ENCODE measurements around the gene BRF1. TPM values are rescaled to one million over a fixed set of nuclear protein-coding genes. Genes with fewer than 3 reads are reported as not detected.

Gene BRF1
- total and polyA plus RNA-seq, 2 experiments from 2014 or later, result 23.6 to 35.9 TPM

GRCh38 chr14:105241641-105242040 lies 59.2 kb downstream of the BRF1 start:
- H3K27me3 ChIP-seq, result no peaks in the 10 kb centered on the region
- H3K36me3 ChIP-seq (replicated peaks; ENCODE audit: insufficient read depth, low read depth), result no peaks in the 10 kb centered on the region
- H3K9me2 ChIP-seq (replicated peaks; ENCODE audit: insufficient read depth), result no peaks in the 10 kb centered on the region
- DNase-seq (ENCODE audit: low spot score), result no peak
- 94% methylated on average over 18 of the region's 19 CpGs for WGBS (ENCODE audit: low lambda C conversion rate, missing lambda C conversion rate)
- no peak overlapping the region for H3K27ac ChIP-seq
- TF ChIP-seq EZH2phosphoT487 (IDR thresholded peaks at IDR 0.05; ENCODE audit: low read depth, severe bottlenecking, unreplicated experiment) (no peak), CTCF (IDR thresholded peaks at IDR 0.05; ENCODE audit: poor library complexity) (no peak), EZH2 (IDR thresholded peaks at IDR 0.05; ENCODE audit: borderline replicate concordance) (no peak)
- H3K4me1 ChIP-seq (ENCODE audit: insufficient read depth), result no peaks in the 10 kb centered on the region
- no peak overlapping the region for H3K4me2 ChIP-seq
- H3K4me3 ChIP-seq, result no peak overlapping the region
- no peak overlapping the region for H2AFZ ChIP-seq
- H3K79me2 ChIP-seq, result peaks cover 52% of the 10 kb centered on the region
- no peaks in the 10 kb centered on the region for H4K20me1 ChIP-seq (ENCODE audit: insufficient read depth, poor library complexity, severe bottlenecking)
- no peaks in the 10 kb centered on the region for H3K9me3 ChIP-seq (ENCODE audit: low read depth)

DNA sequence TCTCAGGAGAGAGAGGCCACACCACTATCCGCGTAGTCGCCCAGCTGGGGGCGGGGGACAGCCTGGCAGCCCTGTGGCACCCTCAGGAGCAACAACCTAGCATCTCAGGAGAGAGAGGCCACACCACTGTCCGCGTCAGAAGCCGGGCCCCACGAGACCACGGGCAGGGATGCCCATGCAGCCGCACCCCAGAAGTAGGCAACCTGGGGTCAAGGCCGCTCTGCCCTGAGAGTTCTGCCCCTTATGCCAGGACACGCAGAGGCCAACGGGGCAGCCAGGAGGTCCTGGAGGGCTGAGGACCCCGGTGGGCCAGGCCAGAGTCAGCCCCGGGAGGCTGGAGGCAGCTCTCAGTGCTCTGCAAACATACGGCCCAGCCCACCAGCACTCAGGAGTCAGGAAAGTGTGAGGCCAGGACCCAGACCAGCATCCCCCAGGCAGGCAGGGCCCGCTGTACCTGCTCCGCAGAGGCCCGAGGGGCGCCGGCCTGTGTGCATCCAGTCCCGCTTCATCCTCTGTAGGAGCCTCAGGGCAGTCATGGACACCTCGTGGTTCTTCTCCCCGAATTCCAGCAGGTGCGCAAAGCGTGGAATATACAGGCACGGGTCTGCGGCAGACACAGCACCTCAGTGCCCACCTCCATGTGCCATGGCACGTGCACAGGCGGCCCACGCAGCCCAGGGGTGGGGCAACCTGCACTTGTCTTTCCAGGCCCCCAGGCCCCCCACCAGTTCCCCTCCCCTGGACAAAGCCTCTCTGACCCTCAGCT lies 59.8 kb downstream of the BRF1 start:
- Histone ChIP-seq H3K4me3 (no peak overlapping the region), H4K20me1 (ENCODE audit: insufficient read depth, poor library complexity, severe bottlenecking) (no peaks in the 10 kb centered on the region), H3K79me2 (peaks cover 47% of the 10 kb centered on the region), H3K27me3 (no peaks in the 10 kb centered on the region), H3K9me2 (replicated peaks; ENCODE audit: insufficient read depth) (no peaks in the 10 kb centered on the region), H2AFZ (no peak overlapping the region), H3K4me2 (no peak overlapping the region), H3K4me1 (ENCODE audit: insufficient read depth) (no peaks in the 10 kb centered on the region), H3K36me3 (replicated peaks; ENCODE audit: insufficient read depth, low read depth) (no peaks in the 10 kb centered on the region), H3K27ac (no peak overlapping the region), H3K9me3 (ENCODE audit: low read depth) (no peaks in the 10 kb centered on the region)
- WGBS (ENCODE audit: low lambda C conversion rate, missing lambda C conversion rate), result over 99% methylated on average over 26 of the region's 31 CpGs
- TF ChIP-seq CTCF (IDR thresholded peaks at IDR 0.05; ENCODE audit: poor library complexity) (no peak), EZH2phosphoT487 (IDR thresholded peaks at IDR 0.05; ENCODE audit: low read depth, severe bottlenecking, unreplicated experiment) (no peak), EZH2 (IDR thresholded peaks at IDR 0.05; ENCODE audit: borderline replicate concordance) (no peak)
- DNase-seq (ENCODE audit: low spot score), result no peak

- Histone ChIP-seq H3K9me3 (ENCODE audit: low read depth) (no peaks in the 10 kb centered on the region), H3K9me2 (replicated peaks; ENCODE audit: insufficient read depth) (no peaks in the 10 kb centered on the region), H3K4me3 (no peak overlapping the region), H3K4me2 (no peak overlapping the region), H3K27me3 (no peaks in the 10 kb centered on the region), H3K79me2 (peaks cover 3% of the 10 kb centered on the region), H3K4me1 (ENCODE audit: insufficient read depth) (no peaks in the 10 kb centered on the region), H3K36me3 (replicated peaks; ENCODE audit: insufficient read depth, low read depth) (no peaks in the 10 kb centered on the region), H3K27ac (no peak overlapping the region), H4K20me1 (ENCODE audit: insufficient read depth, poor library complexity, severe bottlenecking) (no peaks in the 10 kb centered on the region), H2AFZ (no peak overlapping the region)
- WGBS (ENCODE audit: low lambda C conversion rate, missing lambda C conversion rate), result 97% methylated on average over 16 of the region's 18 CpGs
- no peak for TF ChIP-seq CTCF (IDR thresholded peaks at IDR 0.05; ENCODE audit: poor library complexity)
- no peak for TF ChIP-seq EZH2 (IDR thresholded peaks at IDR 0.05; ENCODE audit: borderline replicate concordance)
- TF ChIP-seq EZH2phosphoT487 (IDR thresholded peaks at IDR 0.05; ENCODE audit: low read depth, severe bottlenecking, unreplicated experiment), result no peak
- no peak for DNase-seq (ENCODE audit: low spot score)
These were observed 71.6 kb downstream of the BRF1 start for GRCh38 chr14:105229099-105229655.

All from hepatocyte (in vitro differentiated cells).